Fibroblast of the conjunctiva (primary cell): ENCODE data around the gene KHK.

ENCODE experiments used
- DNase-seq: peaks from one replicate; pipeline ENCODE4 v3.0.0-alpha.2; 2010; ENCODE audit warnings: low read depth

The KHK gene

DNA sequence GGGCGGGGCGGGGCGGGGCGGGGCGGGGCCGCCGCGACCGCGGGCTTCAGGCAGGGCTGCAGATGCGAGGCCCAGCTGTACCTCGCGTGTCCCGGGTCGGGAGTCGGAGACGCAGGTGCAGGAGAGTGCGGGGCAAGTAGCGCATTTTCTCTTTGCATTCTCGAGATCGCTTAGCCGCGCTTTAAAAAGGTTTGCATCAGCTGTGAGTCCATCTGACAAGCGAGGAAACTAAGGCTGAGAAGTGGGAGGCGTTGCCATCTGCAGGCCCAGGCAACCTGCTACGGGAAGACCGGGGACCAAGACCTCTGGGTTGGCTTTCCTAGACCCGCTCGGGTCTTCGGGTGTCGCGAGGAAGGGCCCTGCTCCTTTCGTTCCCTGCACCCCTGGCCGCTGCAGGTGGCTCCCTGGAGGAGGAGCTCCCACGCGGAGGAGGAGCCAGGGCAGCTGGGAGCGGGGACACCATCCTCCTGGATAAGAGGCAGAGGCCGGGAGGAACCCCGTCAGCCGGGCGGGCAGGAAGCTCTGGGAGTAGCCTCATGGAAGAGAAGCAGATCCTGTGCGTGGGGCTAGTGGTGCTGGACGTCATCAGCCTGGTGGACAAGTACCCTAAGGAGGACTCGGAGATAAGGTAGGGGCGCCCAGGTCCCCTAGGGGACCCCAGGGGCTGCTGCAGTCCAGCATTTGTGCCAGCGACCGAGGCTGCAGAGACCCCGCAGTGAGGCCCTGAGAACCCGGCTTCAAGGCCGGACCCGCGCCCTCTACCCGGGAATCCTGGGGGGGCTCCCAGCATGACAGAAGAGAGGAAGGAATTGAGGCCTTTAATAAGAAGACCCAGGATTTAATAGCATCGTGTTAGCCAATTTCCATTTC lies at the start of gene KHK:
Gene KHK (plus strand): TSS at position 49 of the 870 bp plus-strand sequence. CDS start 488 bp downstream, at position 537.
- no peak for DNase-seq

DNA sequence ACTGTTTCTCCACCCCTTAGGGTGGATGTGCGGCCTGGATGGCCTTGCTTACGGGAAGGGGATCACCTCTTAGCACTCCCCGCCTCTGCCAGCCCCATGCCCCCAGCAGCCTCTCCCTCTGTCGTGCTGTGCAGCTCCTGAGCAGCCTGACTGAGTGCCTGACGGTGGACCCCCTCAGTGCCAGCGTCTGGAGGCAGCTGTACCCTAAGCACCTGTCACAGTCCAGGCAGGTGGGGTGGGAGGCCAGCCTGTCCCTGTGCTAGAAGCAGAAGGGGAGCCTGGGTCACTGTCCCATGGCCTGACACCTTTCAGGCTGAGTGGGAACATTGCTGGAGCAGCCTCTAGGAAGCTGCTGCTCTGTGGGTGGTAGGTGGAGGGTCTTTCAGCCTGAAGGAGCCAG lies 48.6 kb upstream of the KHK start:
- no peak for DNase-seq

DNA sequence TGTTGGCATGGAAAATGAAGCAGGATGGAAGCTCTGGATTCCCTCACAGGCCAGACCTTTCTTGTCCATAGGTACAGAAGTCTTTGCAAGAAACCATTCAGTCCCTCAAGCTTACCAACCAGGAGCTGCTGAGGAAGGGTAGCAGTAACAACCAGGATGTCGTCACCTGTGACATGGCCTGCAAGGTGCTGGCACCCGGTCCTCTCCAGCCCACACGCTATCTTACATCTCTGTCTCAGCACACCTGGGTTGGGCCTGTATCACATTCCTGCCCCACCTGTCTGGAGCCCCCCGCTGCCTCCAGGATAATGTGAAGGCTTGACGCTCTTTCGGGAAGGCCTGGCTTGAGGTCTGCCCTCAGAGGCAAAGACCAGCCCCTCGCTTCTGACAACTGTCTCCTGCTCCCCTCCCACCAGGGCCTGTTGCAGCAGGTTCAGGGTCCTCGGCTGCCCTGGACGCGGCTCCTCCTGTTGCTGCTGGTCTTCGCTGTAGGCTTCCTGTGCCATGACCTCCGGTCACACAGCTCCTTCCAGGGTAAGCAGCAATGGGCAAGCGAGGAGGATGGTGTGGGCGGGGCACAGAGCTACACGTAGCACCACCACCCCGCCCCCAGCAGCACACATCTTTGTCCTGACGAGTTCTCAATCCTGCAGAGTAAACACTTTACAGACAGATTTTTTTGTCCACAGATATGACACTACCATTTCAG lies 47.8 kb upstream of the KHK start:
- DNase-seq = no peak

DNA sequence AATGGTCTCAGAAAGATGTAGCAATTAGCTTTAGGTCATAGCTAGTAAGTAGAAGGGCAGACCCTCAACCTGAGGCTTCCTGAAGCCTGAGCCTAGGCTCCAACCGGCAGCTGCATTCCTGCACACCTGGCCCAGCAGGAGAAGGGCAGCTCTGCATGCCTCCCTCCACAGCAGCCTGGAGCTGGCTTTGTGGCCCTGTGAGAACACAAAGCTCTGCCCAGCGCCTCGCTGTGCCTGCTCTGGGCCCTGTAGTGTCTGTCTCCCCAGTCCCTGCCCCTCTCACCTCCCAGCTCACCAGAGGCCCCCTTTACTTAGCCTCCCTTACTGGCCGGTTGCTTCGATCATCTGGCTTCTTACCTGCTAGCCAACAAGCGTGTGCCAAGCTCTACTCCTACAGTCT lies 47.1 kb upstream of the KHK start:
- DNase-seq = no peak

DNA sequence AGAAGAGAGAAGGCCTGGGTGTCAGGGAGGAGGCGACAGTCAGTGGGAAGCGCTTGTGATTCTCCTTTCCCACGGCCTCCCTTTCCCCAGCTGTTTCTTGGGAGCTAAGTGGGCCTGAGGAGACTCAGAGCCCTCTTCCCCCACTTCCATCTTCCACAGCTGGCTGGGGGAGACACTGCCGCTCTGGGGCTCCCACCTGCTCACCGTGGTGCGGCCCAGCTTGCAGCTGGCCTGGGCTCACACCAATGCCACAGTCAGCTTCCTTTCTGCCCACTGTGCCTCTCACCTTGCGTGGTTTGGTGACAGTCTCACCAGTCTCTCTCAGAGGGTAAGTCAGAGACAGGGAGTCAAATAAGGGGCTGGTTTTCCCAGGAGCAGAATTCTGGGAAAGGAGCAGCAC lies 46.7 kb upstream of the KHK start:
- no peak for DNase-seq

DNA sequence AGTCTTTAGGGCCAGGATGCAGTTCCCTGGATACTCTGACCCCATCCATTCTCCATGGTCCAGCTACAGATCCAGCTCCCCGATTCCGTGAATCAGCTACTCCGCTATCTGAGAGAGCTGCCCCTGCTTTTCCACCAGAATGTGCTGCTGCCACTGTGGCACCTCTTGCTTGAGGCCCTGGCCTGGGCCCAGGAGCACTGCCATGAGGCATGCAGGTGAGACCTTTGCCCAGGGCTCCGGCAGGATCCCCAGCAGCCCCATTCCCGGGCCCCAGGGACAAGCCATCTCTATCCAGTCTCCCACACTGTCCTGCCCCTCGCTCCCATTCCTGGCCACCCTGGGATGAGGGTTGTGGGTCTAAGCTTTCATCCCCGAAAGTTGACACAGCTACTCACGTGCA lies 46.3 kb upstream of the KHK start:
- no peak for DNase-seq

DNA sequence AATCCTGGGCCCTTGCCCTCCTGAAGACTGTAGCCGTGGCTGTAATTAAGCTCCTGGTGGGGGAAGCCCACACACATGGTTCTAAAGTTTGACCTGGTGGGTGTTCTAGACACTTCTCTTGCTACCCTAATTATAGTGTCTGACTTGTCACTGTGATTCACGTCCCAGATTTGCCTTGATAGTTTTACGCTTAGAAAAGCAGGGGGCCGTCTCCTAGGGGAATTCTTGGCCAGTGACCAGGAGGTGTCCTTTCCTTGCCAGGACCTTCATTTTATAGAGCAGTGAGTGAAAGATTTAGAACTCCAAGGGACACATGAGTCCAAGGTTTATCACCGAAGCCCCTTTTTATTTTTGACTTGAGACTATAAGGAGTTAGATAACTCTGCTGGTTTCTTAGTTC lies 44.8 kb upstream of the KHK start:
- no peak for DNase-seq

DNA sequence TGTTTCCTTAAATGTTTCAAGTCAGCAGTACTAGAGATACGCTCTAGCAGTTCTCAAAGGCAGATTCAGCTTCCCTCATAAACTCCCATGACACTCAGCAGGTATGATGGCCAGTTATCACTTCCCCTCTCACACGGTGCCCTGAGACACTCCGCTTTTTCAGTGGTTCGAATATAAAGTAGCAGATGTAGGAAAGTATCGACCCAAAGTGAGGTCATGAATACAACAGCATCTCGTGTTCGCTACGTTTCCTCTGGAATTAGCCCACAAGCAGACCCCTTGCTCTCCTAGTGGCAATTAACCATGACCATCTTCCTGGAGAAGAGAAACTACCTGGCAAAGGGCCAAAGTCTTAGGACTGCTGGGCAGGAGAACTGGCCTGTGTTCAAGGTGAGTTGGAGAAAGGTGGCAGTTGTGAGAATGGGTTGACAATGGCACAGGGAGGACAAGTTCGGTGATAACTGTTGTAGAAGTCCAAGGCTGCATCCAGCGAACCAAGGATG lies 44.4 kb upstream of the KHK start:
- DNase-seq = no peak

DNA sequence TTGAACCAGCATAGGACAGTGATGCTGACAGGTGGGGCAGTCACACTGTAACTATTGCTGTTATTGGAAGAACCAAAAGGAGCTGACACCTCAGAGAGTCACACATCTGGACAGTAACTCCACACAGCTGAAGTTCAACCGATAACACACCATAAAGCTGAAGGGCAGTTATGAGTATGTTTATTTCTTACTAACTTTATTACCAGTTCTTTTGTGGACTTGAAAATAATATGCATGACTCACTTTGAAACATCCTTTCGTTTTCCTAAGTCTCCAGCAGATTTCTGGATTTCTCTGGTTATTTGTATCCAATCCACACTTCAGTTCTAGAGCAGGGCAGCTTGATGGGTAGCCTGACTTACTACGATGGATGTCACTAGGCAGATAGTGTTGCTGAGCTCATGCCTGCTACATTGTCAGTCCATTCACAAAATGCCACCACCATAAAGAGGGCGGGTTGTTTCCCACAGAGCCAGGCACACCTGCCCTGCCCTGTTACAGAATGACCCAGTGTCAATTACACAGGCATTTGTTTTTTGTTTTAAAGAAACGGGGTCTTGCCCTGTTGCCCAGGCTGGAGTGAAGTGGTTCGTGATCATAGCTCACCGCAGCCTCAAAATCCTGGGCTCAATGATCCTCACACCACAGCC lies 43.5 kb upstream of the KHK start:
- DNase-seq = no peak

DNA sequence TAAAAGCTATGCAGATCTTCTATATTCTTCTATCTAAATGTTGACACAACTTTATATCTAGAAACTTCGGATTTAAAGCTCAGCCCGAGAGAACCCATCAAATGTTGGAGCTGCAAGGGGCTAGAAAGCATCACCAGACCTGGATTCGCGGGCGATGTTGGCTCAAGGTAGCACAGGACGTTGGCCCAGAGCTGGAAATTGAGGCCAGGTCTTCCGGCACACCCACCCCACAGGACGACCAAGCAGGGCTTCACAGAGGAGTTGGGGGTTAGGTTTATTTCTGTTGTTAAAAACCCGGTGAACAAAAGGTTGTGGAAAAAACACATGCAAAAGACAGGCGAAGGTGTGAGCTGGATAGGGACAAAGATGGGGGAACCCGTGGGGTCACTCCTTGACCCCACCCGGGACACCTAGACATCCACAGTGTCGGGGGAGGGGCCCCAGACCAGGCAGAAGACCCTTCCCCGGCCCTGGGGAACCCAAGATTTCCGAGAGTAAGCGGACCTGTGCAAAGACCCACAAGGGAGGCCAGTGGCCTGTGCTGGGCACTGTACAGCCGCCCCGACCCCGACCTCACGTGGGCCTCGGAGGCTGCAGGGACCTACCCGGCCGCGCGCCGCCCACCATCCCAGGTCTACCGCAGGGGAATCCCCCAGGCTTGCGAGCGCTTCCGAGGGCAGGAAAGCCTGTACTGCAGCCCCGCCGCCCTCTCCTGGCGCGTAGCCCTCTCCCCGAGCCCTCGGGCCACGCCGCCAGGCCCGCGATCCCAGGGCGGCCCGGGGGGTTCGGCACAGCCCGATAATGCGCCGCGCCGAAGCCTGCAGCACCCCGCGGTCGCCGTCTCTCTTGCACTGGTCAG lies 36.9 kb upstream of the KHK start:
- no peak for DNase-seq

DNA sequence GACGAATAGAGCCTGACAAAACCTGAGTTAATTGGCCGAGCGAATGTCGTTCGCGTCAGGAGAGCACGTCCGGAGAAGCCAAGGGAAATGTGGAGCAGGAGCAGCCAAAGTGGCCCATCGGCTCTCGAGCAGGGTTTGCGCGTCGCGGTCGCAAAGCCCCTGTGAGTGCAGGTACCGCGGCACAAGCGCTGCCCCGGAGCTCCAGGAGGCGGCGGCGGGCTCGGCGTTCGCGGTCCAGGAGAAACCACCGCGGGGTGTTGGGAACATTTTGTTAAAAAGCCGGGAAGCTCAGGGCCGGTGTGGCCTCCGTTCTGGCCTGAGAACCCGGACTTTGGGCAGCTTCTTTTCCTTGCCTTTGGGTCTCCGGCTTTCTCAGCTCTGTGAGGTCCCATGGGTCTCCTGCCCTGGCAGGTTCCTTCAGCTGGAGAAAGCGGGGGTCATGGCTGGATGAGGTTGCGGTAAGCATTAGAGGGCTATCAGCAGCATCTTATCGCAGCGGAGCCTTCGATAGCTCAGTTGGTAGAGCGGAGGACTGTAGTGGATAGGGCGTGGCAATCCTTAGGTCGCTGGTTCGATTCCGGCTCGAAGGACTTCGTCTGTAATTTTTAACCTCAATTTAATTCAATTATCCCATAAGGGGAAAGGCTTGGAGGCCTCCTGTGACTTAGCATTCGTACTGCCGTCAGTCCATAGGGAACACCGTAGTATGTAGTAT lies 36.1 kb upstream of the KHK start:
- DNase-seq = peak; percentile 97

DNA sequence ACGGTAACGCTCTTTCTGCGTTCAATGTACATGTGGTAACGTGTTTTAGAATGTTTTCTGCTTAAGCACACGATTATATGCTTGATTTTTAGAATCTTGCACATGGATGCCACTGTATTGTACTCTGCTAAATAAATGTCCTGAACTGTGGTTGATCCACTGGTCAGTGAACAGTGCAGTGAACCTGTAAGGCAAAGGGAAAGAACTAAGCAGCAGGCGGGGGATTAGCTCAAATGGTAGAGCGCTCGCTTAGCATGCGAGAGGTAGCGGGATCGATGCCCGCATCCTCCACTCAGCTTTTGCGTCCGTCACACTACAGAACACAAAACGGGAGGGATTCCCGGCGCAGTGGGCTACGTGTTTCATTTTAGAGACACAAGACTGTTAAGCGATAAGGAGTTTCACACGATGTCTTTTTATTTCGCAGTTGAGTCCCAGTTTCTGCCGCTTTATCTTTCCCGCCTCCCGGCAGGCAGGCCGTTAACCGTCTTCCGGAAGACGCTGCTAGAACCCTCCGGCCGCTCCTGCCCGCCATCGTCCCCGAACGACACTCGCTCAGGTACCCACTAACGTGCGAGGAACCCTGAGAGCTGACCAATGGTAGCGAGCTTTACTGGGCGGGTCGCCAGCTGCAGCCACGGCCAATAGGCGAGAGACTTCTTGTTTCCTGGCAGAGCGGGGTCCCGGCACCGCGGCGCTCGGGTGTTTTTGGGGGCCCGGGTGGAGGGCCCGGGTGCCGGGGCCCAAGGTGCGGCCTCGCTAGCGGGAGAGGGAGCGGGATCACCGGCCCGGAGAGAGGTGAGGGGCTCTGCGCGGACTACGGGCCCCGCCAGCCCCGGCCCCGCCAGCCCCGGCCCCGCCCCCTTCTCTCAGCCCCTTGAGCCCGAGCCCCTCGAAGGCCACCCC lies 35.3 kb upstream of the KHK start, which contains the start of gene AGBL5:
Gene AGBL5 (plus strand): TSS at position 673 of the 906 bp plus-strand sequence. CDS start 1,291 bp downstream, outside the sequence.
- DNase-seq = peak; percentile 90

DNA sequence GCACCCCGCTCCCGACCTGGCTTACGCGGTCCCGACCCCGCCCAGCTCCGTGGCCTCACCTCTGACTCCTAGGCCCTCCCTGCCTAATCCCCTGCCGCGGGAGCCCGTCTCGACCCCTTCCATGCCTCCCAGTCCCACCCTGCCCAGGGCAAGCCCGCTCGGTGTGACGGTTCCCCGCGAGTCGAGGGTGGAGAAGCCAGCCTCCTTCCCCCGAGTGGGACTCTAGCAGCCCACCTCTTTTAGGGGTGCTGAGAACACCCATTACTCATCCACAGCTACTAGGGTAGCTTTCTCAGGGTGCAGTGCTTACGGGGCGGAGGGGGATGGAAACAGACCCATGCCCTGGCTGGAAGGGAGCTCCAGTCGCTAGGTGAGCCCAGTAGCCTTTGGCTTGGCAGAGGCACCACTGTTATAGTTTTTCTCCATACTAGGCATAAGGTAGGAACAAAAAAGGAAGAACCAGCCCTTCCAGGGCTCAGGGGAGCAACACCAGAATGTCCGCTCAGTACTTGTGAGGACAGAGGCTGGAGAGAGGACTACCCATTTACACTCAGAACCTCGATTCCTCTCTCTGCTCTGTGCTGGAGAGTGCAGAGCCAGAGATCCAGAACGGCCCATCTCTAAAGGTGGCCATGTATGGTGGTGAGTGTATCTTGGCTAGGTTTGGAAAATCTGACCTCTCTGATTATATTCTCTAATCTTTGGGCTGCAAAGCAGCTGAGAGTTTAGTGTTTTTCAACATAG lies 34.5 kb upstream of the KHK start:
- DNase-seq = no peak

DNA sequence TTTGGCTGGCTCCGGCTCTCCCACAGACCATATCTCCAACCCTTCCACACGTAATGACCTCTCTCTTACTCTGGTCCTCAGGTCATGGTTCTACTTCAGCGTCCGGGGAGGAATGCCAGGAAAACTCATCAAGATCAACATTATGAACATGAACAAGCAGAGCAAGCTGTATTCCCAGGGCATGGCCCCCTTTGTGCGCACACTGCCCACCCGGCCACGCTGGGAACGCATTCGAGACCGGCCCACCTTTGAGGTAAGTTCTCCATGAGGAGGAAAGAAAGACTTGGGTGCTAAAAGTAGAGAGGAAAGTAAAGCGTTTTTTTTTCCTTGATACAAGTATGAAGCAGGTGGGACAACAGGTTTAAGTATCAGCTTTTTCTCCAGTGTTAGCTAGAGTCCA lies 33.3 kb upstream of the KHK start:
- DNase-seq = no peak

DNA sequence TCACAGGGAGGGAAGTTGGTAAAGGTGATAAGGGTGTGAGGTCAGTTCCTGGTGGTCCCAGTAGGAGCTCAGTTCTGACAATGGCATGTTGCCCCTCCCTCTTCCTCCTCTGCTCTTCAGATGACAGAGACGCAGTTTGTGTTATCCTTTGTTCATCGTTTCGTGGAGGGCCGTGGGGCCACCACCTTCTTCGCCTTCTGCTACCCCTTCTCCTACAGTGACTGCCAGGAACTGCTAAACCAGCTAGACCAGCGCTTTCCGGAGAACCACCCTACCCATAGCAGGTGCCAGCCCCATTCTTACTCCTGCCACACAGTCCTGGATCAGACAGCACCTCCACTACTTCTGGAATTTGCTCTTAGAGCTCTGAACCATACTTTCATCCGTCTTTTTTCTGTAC lies 32.8 kb upstream of the KHK start:
- no peak for DNase-seq

DNA sequence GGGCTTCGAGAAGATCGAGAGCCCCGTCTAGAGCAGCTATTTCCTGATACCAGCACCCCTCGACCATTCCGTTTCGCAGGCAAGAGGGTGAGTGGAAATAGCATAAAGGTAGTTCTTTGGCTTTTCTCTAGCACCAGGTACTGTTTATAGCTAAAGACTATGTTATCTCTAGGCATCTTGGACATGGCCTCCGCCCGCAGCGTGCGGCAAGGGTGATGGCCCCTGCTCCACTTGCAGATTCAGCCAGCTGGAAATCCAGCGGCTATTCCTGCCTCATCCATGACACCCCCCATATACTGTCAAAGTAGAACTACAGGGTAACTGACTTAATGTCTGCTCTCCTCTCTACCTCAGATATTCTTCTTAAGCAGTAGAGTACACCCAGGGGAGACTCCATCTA lies 31.9 kb upstream of the KHK start:
- no peak for DNase-seq

DNA sequence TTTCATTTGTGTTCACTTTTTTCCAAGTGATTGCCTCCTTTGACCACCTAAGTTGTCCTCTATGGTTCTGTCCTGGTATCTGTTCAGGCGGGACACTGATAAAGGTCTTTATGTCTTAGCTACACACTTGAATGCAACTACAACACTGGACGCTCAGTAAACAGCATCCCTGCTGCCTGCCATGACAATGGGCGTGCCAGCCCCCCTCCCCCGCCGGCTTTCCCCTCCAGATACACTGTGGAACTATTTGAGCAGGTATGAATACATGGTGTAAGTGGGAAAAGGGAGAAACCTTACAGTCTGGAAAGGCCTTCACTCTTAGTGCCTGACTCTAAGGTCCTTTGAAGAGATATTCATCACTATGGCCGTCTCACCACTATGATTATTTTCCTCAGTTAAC lies 29.4 kb upstream of the KHK start:
- no peak for DNase-seq

DNA sequence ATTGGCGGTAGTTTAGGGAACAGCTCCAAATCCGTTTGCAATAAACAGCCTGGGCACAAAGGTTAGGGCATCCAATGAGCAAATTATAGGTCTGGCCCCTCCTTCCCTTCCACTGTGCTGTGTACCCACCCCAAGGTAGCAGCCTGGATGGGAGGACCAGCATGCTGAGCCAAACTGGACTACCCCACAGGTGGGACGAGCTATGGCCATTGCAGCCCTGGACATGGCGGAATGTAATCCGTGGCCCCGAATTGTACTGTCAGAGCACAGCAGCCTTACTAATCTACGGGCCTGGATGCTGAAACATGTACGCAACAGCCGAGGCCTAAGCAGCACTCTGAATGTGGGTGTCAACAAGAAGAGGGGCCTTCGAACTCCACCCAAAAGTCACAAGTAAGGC lies 28.4 kb upstream of the KHK start:
- no peak for DNase-seq

DNA sequence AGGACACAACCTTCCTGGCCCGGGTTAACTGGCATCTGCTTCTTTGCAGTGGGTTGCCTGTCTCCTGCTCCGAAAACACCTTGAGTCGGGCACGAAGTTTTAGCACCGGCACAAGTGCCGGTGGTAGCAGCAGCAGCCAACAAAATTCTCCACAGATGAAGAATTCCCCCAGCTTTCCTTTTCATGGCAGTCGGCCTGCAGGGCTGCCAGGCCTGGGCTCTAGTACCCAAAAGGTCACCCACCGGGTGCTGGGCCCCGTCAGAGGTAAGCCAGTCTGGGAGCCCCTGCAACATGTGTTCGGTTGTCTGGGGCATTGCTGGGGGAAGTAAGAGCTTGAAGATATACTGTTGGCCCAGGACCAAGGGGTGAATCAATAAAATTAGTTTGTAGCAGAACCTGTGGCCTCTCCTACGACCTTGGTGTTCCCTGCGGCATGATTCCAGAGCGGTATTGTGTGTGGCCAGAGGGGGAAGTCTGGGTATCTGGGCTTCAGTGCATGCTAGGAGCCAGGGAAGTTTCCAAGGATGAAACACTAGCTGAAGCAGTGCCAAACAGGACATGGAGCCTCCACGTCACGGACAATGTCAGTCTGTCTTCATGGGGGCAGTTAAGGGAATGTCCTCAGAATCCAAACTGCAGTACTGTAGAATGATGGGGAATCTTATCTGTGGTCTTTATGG lies 27.3 kb upstream of the KHK start:
- no peak for DNase-seq
